ENCODE data around the gene SLITRK3. TPM values are rescaled to one million over a fixed set of nuclear protein-coding genes. Genes with fewer than 3 reads are reported as not detected.

SLITRK3 gene
- total RNA-seq, 4 donors from 2014 or later: 12.7 to 24.3 (median 14.4) TPM

- WGBS, 2 donors (ENCODE audit: low coverage in 1 of 2): 85 to 87% methylated on average over 3 of the region's 3 CpGs
- ATAC-seq: no peak
- H3K9me3 ChIP-seq: no peaks in the 10 kb centered on the region
- H3K27me3 ChIP-seq: no peaks in the 10 kb centered on the region
- H3K4me1 ChIP-seq: no peaks in the 10 kb centered on the region
- no peak overlapping the region for H3K27ac ChIP-seq
- TF ChIP-seq POLR2AphosphoS5 (IDR thresholded peaks at IDR 0.05): no peak
- TF ChIP-seq, protein P1, sequence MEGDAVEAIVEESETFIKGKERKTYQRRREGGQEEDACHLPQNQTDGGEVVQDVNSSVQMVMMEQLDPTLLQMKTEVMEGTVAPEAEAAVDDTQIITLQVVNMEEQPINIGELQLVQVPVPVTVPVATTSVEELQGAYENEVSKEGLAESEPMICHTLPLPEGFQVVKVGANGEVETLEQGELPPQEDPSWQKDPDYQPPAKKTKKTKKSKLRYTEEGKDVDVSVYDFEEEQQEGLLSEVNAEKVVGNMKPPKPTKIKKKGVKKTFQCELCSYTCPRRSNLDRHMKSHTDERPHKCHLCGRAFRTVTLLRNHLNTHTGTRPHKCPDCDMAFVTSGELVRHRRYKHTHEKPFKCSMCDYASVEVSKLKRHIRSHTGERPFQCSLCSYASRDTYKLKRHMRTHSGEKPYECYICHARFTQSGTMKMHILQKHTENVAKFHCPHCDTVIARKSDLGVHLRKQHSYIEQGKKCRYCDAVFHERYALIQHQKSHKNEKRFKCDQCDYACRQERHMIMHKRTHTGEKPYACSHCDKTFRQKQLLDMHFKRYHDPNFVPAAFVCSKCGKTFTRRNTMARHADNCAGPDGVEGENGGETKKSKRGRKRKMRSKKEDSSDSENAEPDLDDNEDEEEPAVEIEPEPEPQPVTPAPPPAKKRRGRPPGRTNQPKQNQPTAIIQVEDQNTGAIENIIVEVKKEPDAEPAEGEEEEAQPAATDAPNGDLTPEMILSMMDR (IDR thresholded peaks at IDR 0.05): no peak
- TF ChIP-seq EP300 (IDR thresholded peaks at IDR 0.05): no peak
- TF ChIP-seq POLR2A (IDR thresholded peaks at IDR 0.05): no peak
- H3K36me3 ChIP-seq: no peaks in the 10 kb centered on the region
- H3K4me3 ChIP-seq: no peak overlapping the region
Observed at GRCh38 chr3:165170236-165170635, 25.9 kb downstream of the SLITRK3 start.

DNA sequence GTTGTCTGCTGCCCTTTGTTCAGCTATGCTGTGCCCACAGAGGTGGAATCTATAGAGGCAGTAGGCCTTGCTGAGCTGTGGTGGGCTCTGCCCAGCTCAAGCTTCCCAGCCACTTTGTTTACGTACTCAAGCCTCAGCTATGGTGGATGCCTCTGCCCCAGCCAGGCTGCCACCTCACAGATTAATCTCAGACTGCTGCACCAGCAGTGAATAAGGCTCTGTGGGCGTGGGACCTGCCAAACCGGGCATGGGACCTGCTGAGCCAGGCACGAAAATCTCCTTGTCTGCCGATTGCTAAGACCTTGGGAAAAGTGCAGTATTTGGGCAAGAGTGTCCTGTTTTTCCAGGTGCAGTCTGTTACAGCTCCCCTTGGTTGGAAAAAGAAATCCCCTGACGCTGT, 26.8 kb downstream of the SLITRK3 start:
- H3K9me3 ChIP-seq: no peaks in the 10 kb centered on the region
- no peaks in the 10 kb centered on the region for H3K36me3 ChIP-seq
- no peak for ATAC-seq
- TF ChIP-seq POLR2AphosphoS5 (IDR thresholded peaks at IDR 0.05) (no peak), POLR2A (IDR thresholded peaks at IDR 0.05) (no peak), EP300 (IDR thresholded peaks at IDR 0.05) (no peak)
- TF ChIP-seq, protein P1 (IDR thresholded peaks at IDR 0.05): no peak
- 87 to 88% methylated on average over 3 to 4 of the region's 6 CpGs for WGBS, 2 donors (ENCODE audit: low coverage in 1 of 2)
- no peak overlapping the region for H3K4me3 ChIP-seq
- H3K4me1 ChIP-seq: no peaks in the 10 kb centered on the region
- H3K27me3 ChIP-seq: no peaks in the 10 kb centered on the region
- no peak overlapping the region for H3K27ac ChIP-seq

DNA sequence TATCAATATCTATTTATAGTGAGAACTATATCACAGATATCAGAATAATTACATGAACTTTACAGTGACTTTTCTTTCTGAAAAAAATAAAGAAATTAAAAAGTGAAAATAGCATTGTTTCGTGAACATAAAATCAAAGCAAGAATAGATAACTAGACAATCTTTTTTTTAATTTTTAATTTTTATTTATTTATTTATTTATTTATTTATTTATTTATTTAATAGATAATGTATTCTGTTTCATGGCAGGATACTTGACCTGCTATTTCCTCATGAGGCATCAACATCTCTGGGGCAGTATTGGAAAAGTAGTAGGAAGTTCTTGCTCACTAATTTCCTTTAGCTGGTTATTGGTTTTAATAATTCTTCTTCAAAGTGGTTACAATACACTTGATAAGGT, 33.3 kb downstream of the SLITRK3 start:
- TF ChIP-seq POLR2AphosphoS5 (IDR thresholded peaks at IDR 0.05): no peak
- TF ChIP-seq POLR2A (IDR thresholded peaks at IDR 0.05): no peak
- TF ChIP-seq, protein P1 (IDR thresholded peaks at IDR 0.05): no peak
- no peak for TF ChIP-seq EP300 (IDR thresholded peaks at IDR 0.05)
- H3K36me3 ChIP-seq: no peaks in the 10 kb centered on the region
- no peak overlapping the region for H3K4me3 ChIP-seq
- no peaks in the 10 kb centered on the region for H3K9me3 ChIP-seq
- no peak overlapping the region for H3K27ac ChIP-seq
- no peaks in the 10 kb centered on the region for H3K27me3 ChIP-seq
- 88 to 100% methylated on average over 1 of the region's 1 CpG for WGBS, 2 donors (ENCODE audit: low coverage in 1 of 2)
- no peak for ATAC-seq
- no peaks in the 10 kb centered on the region for H3K4me1 ChIP-seq

- Histone ChIP-seq H3K9me3 (no peaks in the 10 kb centered on the region), H3K27me3 (no peaks in the 10 kb centered on the region), H3K27ac (no peak overlapping the region), H3K4me3 (no peak overlapping the region), H3K36me3 (no peaks in the 10 kb centered on the region), H3K4me1 (no peaks in the 10 kb centered on the region)
- TF ChIP-seq POLR2AphosphoS5 (IDR thresholded peaks at IDR 0.05): no peak
- TF ChIP-seq, protein P1 (IDR thresholded peaks at IDR 0.05): no peak
- no peak for TF ChIP-seq POLR2A (IDR thresholded peaks at IDR 0.05)
- TF ChIP-seq EP300 (IDR thresholded peaks at IDR 0.05): no peak
- no peak for ATAC-seq
- 8 to 20% methylated on average over 1 of the region's 1 CpG for WGBS, 2 donors (ENCODE audit: low coverage in 1 of 2)
Observed at GRCh38 chr3:165159760-165160421, 36.3 kb downstream of the SLITRK3 start.

- no peak overlapping the region for H3K4me3 ChIP-seq
- no peak for TF ChIP-seq POLR2AphosphoS5 (IDR thresholded peaks at IDR 0.05)
- TF ChIP-seq, protein P1 (IDR thresholded peaks at IDR 0.05): no peak
- TF ChIP-seq EP300 (IDR thresholded peaks at IDR 0.05): no peak
- TF ChIP-seq POLR2A (IDR thresholded peaks at IDR 0.05): no peak
- no peaks in the 10 kb centered on the region for H3K9me3 ChIP-seq
- 60 to 68% methylated on average over 2 of the region's 2 CpGs for whole genome bisulfite sequencing, 2 donors (ENCODE audit: low coverage in 1 of 2)
- ATAC-seq: no peak
- H3K27ac ChIP-seq: no peak overlapping the region
- no peaks in the 10 kb centered on the region for H3K27me3 ChIP-seq
- no peaks in the 10 kb centered on the region for H3K4me1 ChIP-seq
- H3K36me3 ChIP-seq: no peaks in the 10 kb centered on the region
Observed at GRCh38 chr3:165158011-165158410, 38.2 kb downstream of the SLITRK3 start.
